ENCODE measurements around the gene CACNA1C. TPM values are rescaled to one million over a fixed set of nuclear protein-coding genes. Genes with fewer than 3 reads are reported as not detected.

CACNA1C gene
- total RNA-seq, 1 experiment from 2014 or later = 1.1 TPM

GRCh38 chr12:2282318-2282717 lies 229.5 kb downstream of the CACNA1C start:
- Histone ChIP-seq H4K8ac (replicated peaks; ENCODE audit: insufficient read length, low read depth, low read length) (no peak overlapping the region), H2BK5ac (ENCODE audit: insufficient read length, low read length) (no peak overlapping the region), H3K27ac (ENCODE audit: insufficient read length, low read depth, low read length) (no peak overlapping the region), H3K56ac (ENCODE audit: insufficient read length, low read depth, low read length) (no peak overlapping the region), H3K4me2 (ENCODE audit: insufficient read depth, insufficient read length, low read length) (no peak overlapping the region), H2BK20ac (ENCODE audit: low read depth, low read length, poor library complexity, severe bottlenecking) (no peak overlapping the region), H3K18ac (ENCODE audit: insufficient read length, low read depth, low read length) (no peak overlapping the region), H4K20me1 (ENCODE audit: control insufficient read depth, insufficient read depth, insufficient read length) (no peaks in the 10 kb centered on the region), H2AFZ (ENCODE audit: low read length) (no peak overlapping the region), H3K14ac (ENCODE audit: insufficient read depth, low read length) (no peak overlapping the region), H3K23ac (ENCODE audit: insufficient read length, low read depth, low read length) (no peak overlapping the region), H2BK120ac (ENCODE audit: low read depth, low read length, poor library complexity, severe bottlenecking) (no peak overlapping the region), H4K5ac (ENCODE audit: insufficient read length, low read depth, low read length) (no peak overlapping the region), H3T11ph (ENCODE audit: low read length) (no peak overlapping the region), H4K91ac (ENCODE audit: insufficient read length, low read depth, low read length) (no peak overlapping the region), H3K79me1 (ENCODE audit: insufficient read depth, low read depth, low read length, poor library complexity, severe bottlenecking) (no peaks in the 10 kb centered on the region), H3K4me1 (ENCODE audit: insufficient read depth, low read length) (no peaks in the 10 kb centered on the region), H3K4ac (ENCODE audit: low read depth, low read length) (no peak overlapping the region), H3K79me2 (ENCODE audit: insufficient read depth, low read length) (no peaks in the 10 kb centered on the region), H2BK15ac (ENCODE audit: low read depth, low read length) (no peak overlapping the region), H3K9ac (ENCODE audit: extremely low read depth, insufficient read length, low read length) (no peak overlapping the region), H3K23me2 (ENCODE audit: insufficient read length, low read depth, low read length, poor library complexity, severe bottlenecking) (no peaks in the 10 kb centered on the region), H3K9me3 (ENCODE audit: control insufficient read depth, low read depth, low read length) (no peaks in the 10 kb centered on the region), H2BK12ac (ENCODE audit: insufficient read length, low read depth, low read length) (no peak overlapping the region), H2AK5ac (ENCODE audit: insufficient read length, low read length) (no peak overlapping the region), H3K27me3 (ENCODE audit: insufficient read depth, low read length) (no peaks in the 10 kb centered on the region)
- H3K27me3 Mint-ChIP-seq (ENCODE audit: low read depth) = peaks cover 3% of the 10 kb centered on the region; the same call in 1 of the 2 replicates
- no peak overlapping the region for H3K27ac Mint-ChIP-seq
- H3K9me3 Mint-ChIP-seq = peaks cover 0 to 10% of the 10 kb centered on the region in 2 experiments; a peak in 3 of 5 replicates
- peak; percentile 73 for DNase-seq
- no peaks in the 10 kb centered on the region for H3K36me3 Mint-ChIP-seq (ENCODE audit: insufficient read depth in 1 of 3, low read depth in 3 of 3)
- no CpG with 5 or more reads among the region's 6 CpGs for WGBS (ENCODE audit: extremely low coverage, insufficient read length, low lambda C conversion rate)
- no peak overlapping the region for H3K4me3 Mint-ChIP-seq
- TF ChIP-seq CTCF (conservative IDR thresholded peaks at IDR 0.05) = peak; percentile 56
- peaks cover 34 to 41% of the 10 kb centered on the region in 2 experiments for H3K4me1 Mint-ChIP-seq

Measured in H9 (cell line).